Mucosa of descending colon (tissue), 3 donors: ENCODE data around the gene STMP1. TPM values are rescaled to one million over a fixed set of nuclear protein-coding genes. Genes with fewer than 3 reads are reported as not detected.

Experiments used
- ATAC-seq: fragments of 200-7000 bp; cut with Tn5 transposase; one replicate; pipeline ENCODE4 v1.9.1; 2020; ENCODE audit warnings: mild to moderate bottlenecking, moderate library complexity
- DNase-seq, 3 donors: peaks; one replicate each; pipeline ENCODE4 v3.0.0-alpha.2; 2020
- H3K36me3 ChIP-seq: fragments of 200-600 bp; one replicate; pipeline ENCODE4 v1.8.0; 2021; ENCODE audit warnings: low read depth, mild to moderate bottlenecking
- H3K4me1 ChIP-seq: fragments of 200-600 bp; one replicate; pipeline ENCODE4 v1.8.0; 2021; ENCODE audit warnings: low read depth, mild to moderate bottlenecking
- H3K4me3 ChIP-seq: fragments of 200-600 bp; one replicate; pipeline ENCODE4 v1.8.0; 2021; ENCODE audit warnings: mild to moderate bottlenecking
- H3K9me3 ChIP-seq: fragments of 200-600 bp; one replicate; pipeline ENCODE4 v1.8.0; 2021; ENCODE audit warnings: mild to moderate bottlenecking
- intact Hi-C, 2 donors: fragments of 100-400 bp; cut with DNase I in 1 of 2; cut with micrococcal nuclease in 1 of 2; formaldehyde crosslinking; loops; one replicate each; pipeline versions ENCODE4 v1.11.0 to v1.11.1; 2022; cut with DNase I, micrococcal nuclease
- total RNA-seq, 3 donors: library from RNA; stranded (reverse); fragmentation: NEBNext Ultra II Directional in 2 of 3; extraction: Animal tissue kit (Norgen Biotek cat#: 25700) in 2 of 3; gene quantifications; one replicate each; pipeline versions ENCODE4 v1.2.1 to v1.2.4, GENCODE V29; 2021 to 2023
- TF ChIP-seq, protein P1 (sequence below): fragments of 200-600 bp; IDR thresholded peaks from one replicate; pipeline ENCODE4 v1.8.0; 2022; ENCODE audit warnings: antibody characterized with exemption, mild to moderate bottlenecking
- donor health status: DM: no; HTN: no; CAD: no; lungs with moderate emphysema.
- donor health status: DM: no; HTN: no; CAD: no.
- donor health status: DM: no; HTN: yes; CAD: no.

The STMP1 gene
- total RNA-seq, 3 donors from 2014 or later = 23.5 to 28.5 (median 24.9) TPM

DNA sequence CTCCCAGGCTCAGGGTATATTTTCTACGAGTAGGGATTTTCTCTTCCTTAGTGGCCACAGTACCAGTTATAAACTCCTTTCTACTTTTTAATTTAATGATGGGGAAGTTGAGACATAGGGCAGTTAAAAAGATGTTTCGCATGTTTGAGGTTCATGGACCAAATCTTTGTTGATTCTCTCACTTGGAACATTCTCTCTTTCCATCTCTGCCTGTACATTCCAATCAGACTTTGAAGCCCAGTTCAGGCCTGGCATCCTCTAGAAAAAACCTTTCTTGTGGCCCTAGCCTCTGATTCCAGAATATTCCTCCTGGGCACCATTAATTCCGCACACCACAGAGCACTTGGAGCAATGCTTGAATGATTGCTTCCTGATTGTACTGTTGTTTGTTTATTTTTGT lies 47.2 kb downstream of the STMP1 start:
- ATAC-seq (no peak), DNase-seq (no peak)
- intact Hi-C loops = no loop called here
- TF ChIP-seq, protein P1, sequence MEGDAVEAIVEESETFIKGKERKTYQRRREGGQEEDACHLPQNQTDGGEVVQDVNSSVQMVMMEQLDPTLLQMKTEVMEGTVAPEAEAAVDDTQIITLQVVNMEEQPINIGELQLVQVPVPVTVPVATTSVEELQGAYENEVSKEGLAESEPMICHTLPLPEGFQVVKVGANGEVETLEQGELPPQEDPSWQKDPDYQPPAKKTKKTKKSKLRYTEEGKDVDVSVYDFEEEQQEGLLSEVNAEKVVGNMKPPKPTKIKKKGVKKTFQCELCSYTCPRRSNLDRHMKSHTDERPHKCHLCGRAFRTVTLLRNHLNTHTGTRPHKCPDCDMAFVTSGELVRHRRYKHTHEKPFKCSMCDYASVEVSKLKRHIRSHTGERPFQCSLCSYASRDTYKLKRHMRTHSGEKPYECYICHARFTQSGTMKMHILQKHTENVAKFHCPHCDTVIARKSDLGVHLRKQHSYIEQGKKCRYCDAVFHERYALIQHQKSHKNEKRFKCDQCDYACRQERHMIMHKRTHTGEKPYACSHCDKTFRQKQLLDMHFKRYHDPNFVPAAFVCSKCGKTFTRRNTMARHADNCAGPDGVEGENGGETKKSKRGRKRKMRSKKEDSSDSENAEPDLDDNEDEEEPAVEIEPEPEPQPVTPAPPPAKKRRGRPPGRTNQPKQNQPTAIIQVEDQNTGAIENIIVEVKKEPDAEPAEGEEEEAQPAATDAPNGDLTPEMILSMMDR = no peak
- no peaks in the 10 kb centered on the region for H3K4me1 ChIP-seq
- no peaks in the 10 kb centered on the region for H3K9me3 ChIP-seq
- no peaks in the 10 kb centered on the region for H3K36me3 ChIP-seq
- H3K4me3 ChIP-seq = no peak overlapping the region

DNA sequence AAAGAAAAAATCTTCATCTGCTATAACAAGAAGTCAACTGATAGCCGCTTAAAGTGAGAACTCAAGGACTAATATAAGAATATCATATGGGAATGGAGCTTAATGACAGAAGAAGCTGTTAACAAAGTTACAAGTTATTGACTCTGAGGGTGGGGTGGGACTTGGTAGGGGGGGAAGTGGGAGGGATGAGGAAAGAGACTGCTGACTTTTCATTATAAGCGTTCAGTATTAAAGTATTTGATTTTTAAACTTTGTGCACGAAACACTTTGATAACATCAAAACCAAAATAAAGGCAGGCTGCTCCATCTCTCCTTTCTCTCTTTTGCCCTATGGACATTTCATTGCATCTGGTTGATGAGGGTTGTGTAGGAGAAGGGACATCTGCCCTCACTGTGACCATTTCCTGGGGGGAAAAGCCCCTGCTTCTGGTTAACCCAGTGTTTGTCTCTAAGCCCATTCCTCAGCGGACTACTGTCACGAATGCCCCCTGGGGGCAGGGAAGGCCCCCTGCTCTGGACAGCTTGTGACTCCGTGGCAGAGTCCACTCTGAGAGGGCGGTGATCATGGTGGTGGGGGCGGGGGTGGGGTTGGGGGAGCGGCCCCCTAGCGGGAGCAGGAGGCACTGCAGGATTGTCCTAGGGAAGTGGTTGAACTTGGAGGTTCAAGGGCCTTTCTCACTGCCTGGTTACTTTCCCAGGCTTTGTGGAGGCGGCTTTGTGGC lies 48.3 kb downstream of the STMP1 start:
- TF ChIP-seq, protein P1 = peak; percentile 44
- ATAC-seq = peak; percentile 43
- intact Hi-C loops = no loop called here
- no peaks in the 10 kb centered on the region for H3K36me3 ChIP-seq
- H3K9me3 ChIP-seq = no peaks in the 10 kb centered on the region
- peak in 1 of 3 donors; percentile 3 for DNase-seq
- no peak overlapping the region for H3K4me3 ChIP-seq
- no peaks in the 10 kb centered on the region for H3K4me1 ChIP-seq

DNA sequence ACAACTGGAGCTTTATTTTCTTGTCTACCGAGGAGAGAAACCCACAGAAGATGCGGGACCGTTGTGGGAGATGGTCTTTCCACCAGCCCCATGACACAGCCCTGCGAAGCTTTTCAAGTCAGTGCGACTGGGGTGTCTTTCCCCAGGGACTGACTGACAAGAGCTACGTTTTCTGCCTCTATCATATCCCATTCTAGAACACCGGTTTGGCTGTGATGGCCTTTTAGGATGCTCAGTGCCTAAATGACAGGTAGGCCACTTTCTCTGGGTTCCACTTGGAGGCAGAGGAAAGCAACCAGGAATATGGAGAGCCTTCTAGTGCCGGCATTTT lies 48.8 kb downstream of the STMP1 start:
- H3K4me1 ChIP-seq = no peaks in the 10 kb centered on the region
- intact Hi-C loops = no loop called here
- DNase-seq (no peak), ATAC-seq (no peak)
- H3K9me3 ChIP-seq = no peaks in the 10 kb centered on the region
- TF ChIP-seq, protein P1 = no peak
- no peaks in the 10 kb centered on the region for H3K36me3 ChIP-seq
- no peak overlapping the region for H3K4me3 ChIP-seq

DNA sequence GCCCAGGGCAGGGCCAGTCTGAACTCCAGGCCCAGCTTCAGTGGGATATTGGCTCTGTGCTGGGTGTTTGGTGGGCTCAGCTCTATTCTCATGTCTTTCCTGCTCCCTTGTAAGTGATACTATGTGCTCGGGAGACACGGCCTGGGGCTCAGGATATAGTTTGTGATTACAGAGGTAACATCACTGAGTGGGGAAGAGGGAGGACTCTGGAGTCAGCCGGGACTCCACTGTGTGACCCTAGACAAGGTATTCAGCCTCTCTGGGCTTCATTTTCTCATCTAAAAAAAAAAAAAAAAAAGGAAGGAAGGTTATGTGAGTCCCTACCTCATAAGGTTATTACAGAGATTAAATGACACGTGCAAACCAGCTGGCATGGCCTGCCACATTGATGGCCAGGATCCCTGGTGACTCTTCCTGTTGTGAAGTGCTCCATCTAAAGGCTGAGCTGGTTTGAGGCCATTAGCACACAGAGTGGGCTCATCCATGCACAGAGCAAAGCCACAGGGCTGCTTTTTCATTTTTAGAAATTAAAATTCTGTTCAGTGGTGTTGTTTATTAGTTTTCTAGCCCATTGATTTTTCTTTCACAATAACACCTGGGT lies 50.0 kb downstream of the STMP1 start:
- ATAC-seq = no peak
- Histone ChIP-seq H3K4me3 (no peak overlapping the region), H3K4me1 (no peaks in the 10 kb centered on the region), H3K36me3 (no peaks in the 10 kb centered on the region), H3K9me3 (no peaks in the 10 kb centered on the region)
- intact Hi-C loops = no loop called here
- no peak for DNase-seq
- TF ChIP-seq, protein P1 = no peak

DNA sequence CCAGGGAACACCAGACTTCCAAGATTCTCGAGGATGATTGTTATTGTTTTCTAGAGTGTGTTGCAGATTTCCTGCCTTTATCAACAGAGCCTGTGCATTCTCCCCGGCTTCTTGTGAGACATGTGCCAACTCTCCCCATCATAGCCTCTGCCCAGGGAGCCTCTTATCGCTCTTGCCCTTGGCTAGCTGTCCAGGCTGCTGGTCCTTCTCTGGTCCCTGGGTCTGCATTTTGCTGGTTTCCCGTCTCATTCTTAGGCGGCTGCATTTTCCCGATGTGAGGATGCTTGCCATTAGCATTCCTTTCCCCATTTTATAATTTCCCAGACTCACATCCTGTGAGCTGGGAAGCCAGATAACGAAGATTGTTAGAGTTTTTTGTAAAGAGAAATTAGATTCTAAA lies 50.5 kb downstream of the STMP1 start:
- DNase-seq (no peak), ATAC-seq (no peak)
- Histone ChIP-seq H3K9me3 (no peaks in the 10 kb centered on the region), H3K4me1 (no peaks in the 10 kb centered on the region), H3K4me3 (no peak overlapping the region), H3K36me3 (no peaks in the 10 kb centered on the region)
- TF ChIP-seq, protein P1 = no peak
- intact Hi-C loops = no loop called here
